T follicular helper cell (primary cell): ENCODE measurements around the gene NOS1AP.

Experiments used
- DNase-seq: peaks from one replicate; pipeline ENCODE4 v3.0.0-alpha.2; 2020; ENCODE audit warnings: low read depth

Gene NOS1AP

GRCh38 chr1:162089748-162090147 is 20.3 kb downstream of the NOS1AP start:
- DNase-seq, result no peak

GRCh38 chr1:162090378-162090777 is 20.9 kb downstream of the NOS1AP start:
- no peak for DNase-seq

- no peak for DNase-seq
Observed at GRCh38 chr1:162091681-162092524, 22.4 kb downstream of the NOS1AP start.

GRCh38 chr1:162093095-162093494 is 23.6 kb downstream of the NOS1AP start:
- DNase-seq, result no peak

GRCh38 chr1:162094271-162094670 is 24.8 kb downstream of the NOS1AP start:
- no peak for DNase-seq

- no peak for DNase-seq
Observed at GRCh38 chr1:162094723-162095122, 25.2 kb downstream of the NOS1AP start.

- DNase-seq, result no peak
Observed at GRCh38 chr1:162107911-162108310, 38.4 kb downstream of the NOS1AP start.

- no peak for DNase-seq
Observed at GRCh38 chr1:162108426-162108825, 38.9 kb downstream of the NOS1AP start.

- DNase-seq, result no peak
Observed at GRCh38 chr1:162110910-162111309, 41.4 kb downstream of the NOS1AP start.

- no peak for DNase-seq
Observed at GRCh38 chr1:162111572-162111971, 42.1 kb downstream of the NOS1AP start.

GRCh38 chr1:162113419-162113818 is 43.9 kb downstream of the NOS1AP start:
- no peak for DNase-seq

GRCh38 chr1:162117039-162117774 is 47.7 kb downstream of the NOS1AP start:
- DNase-seq, result no peak

- DNase-seq, result no peak
Observed at GRCh38 chr1:162118063-162118462, 48.6 kb downstream of the NOS1AP start.

- DNase-seq, result no peak
Observed at GRCh38 chr1:162128693-162129356, 59.3 kb downstream of the NOS1AP start.

GRCh38 chr1:162130308-162130707 is 60.8 kb downstream of the NOS1AP start:
- DNase-seq, result no peak

GRCh38 chr1:162131400-162132321 is 62.2 kb downstream of the NOS1AP start:
- DNase-seq, result no peak

- no peak for DNase-seq
Observed at GRCh38 chr1:162133566-162133965, 64.1 kb downstream of the NOS1AP start.

GRCh38 chr1:162134646-162135045 is 65.2 kb downstream of the NOS1AP start:
- DNase-seq, result no peak

GRCh38 chr1:162135271-162135775 is 65.8 kb downstream of the NOS1AP start:
- DNase-seq, result no peak

- DNase-seq, result no peak
Observed at GRCh38 chr1:162136760-162137159, 67.3 kb downstream of the NOS1AP start.

- no peak for DNase-seq
Observed at GRCh38 chr1:162137179-162137960, 67.9 kb downstream of the NOS1AP start.
